A204.1 (cell line): ENCODE data around the gene ZFYVE28.
"Not testable (repeated sequence)": the region's sequence is repeated elsewhere in the genome, so short reads cannot be mapped to it uniquely, and the experiment has no call there.

Experiments
- FAIRE-seq: peaks from 2 replicates; lab custom pipeline; 2012; peaks lifted over from hg19 to GRCh38; lab: Jason Lieb, UNC

Gene ZFYVE28

DNA sequence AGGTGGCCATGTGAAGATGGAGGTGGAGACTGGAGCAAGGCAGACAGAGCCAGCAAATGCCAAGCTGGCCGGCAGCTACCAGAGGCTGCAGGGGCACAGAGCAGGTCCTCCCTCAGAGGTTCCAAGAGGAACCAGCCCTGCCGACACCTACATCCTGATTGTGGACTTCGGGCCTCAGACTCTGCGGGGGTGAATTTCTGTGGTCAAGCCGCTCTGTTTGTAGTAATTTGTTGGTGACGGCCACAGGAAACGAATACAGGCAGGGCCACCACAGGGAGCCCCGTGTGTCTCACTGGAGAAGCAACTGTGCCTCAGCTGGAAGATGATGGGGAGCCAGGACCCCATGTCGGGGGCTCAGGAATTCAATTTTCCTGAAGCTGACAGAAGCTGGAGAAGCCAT lies 28.3 kb downstream of the ZFYVE28 start:
- FAIRE-seq: no peak

DNA sequence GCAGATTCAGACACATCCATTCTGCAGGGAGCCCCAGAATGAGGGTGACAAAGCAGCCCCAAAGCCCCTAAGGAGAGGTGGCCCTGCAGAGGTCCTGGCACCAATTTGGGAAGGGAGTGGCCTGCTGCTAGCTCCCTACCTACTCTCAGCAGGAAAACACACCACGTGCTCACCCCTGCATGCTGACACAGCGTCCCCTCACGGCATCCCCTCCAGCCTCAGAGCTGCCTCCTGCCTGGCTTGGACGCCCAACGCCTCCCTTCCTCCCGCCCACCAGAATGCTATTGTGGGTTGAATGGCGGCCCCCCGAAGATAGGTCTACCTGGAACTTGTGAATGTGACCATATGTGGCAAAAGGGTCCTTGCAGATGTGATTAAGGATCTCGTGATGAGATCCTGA lies 28.8 kb downstream of the ZFYVE28 start:
- FAIRE-seq: no peak

DNA sequence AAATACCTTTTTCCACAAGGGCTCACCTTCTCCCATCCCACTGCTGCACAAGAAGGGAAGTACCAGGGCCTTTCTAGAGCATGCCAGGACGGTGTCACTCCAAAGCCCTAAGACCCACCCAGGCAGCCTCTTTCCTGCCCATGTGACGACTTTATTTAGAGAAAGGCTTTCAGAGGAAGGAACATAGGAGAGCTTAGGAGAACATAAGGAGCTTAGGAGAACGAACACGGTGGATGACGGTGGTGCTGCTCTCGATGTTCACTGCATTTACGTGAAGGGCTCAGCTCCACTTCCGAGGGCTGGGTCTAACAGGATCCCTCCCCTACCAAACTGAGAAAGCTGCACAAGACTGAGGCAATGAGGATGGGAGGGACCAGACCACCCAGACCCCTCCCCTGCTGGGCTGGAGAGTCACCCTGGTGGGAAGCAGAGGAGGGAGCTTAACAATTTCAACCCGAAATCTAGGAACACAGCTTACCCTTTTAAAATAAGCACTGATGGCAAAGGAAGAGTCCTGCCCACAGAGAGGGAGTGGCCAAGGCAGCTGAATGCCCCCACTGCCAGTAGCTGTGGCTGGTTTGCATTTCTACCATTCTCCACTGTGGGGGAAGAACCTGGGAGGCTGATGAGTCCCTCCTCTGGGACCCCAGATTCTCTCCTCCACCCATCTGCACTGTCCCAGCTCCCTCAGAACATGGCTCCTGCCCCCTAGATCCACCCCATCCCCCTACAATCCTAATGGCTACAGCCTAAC lies 29.8 kb downstream of the ZFYVE28 start:
- FAIRE-seq: no peak

DNA sequence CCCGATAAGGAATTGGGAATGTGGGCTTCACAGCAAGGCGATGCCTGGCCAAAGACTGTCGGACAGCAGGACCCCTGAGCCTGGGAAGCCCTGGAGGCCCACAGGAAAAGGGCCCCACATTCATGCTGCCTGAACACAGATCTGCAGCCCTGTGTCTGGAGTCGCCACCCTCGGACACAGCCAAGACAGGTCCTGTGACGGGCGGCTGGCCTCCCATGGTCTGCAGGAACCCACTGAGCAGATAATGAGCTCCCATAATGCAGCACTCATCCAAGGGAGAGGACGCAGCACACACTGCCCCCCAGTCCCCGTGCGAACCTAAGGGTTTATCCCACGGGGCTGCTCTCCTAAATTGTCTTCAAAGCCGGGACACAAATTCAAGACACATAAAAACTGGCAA lies 30.6 kb downstream of the ZFYVE28 start:
- no peak for FAIRE-seq

DNA sequence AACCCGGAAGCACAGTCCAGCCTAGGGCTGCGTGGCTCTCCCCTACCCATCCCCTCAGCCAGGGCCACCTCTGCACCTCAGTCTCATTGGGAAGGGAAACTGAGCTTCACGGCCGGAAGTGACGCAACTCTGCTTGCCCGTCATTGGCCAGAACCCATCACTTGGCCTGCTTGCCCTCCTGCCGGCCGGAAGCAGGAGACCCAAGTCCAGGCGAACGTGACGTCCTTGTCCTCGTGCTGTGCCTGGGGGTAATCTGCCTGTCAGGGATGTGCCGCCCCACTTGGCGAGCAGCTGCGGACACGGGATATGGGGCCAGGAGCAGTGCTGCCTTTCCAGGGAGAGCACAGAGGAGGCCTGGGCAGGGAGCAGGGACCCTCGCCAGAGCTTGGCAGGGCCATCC lies 31.2 kb downstream of the ZFYVE28 start:
- no peak for FAIRE-seq

- no peak for FAIRE-seq
Observed at GRCh38 chr4:2386717-2387116, 31.7 kb downstream of the ZFYVE28 start.

- no peak for FAIRE-seq
Observed at GRCh38 chr4:2385516-2385915, 32.9 kb downstream of the ZFYVE28 start.

GRCh38 chr4:2384245-2384644 lies 34.2 kb downstream of the ZFYVE28 start:
- FAIRE-seq: no peak

DNA sequence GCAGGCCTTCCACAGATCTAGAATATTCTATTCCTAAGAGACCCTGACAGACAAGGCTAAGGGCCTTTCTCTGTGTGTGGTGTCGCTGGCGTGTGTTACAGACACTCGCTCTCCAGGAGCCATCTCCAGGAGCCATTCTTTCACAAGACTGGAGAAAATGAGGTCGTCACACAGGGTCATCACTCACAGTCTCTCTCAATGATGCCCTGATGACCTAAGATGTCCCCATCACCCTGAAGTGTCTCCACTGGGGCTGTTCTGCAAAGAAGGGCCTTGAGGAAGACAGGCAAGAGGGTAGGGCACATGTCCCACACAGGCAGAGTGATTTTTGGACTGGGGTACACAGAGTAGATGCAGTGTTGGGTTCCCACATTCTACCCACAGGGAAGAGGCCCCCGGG lies 34.7 kb downstream of the ZFYVE28 start:
- FAIRE-seq: no peak

DNA sequence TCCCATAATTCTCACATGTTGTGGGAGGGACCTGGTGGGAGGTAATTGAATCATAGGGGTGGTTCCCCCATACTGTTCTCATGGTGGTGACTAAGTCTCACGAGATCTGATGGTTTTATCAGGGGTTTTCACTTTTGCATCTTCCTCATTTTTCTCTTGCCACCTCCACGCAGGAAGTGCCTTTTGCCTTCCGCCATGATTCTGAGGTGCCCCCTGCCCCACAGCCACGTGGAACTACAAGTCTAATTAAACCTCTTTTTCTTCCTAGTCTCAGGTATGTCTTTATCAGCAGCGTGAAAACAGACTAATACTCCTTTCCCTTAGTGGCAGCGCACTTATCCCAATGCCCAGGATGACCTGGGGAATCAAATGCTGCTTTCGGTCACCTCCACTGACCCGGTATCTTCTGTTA lies 35.2 kb downstream of the ZFYVE28 start:
- not testable (repeated sequence) for FAIRE-seq

DNA sequence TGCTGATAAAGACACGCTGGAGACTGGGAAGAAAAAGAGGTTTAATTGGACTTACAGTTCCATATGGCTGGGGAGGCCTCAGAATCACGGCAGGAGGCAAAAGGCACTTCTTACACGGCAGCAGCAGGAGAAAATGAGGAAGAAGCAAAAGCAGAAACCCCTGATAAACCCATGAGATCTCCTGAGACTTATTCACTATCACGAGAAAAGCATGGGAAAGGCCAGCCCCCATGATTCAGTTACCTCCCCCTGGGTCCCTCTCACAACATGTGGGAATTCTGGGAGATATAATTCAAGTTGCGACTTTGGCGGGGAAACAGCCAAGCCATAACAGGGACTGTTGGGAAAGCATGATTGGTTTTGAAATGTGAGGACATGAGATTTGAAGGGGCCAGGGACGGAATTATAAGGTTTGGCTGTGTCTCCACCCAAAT lies 35.7 kb downstream of the ZFYVE28 start:
- FAIRE-seq: not testable (repeated sequence)

DNA sequence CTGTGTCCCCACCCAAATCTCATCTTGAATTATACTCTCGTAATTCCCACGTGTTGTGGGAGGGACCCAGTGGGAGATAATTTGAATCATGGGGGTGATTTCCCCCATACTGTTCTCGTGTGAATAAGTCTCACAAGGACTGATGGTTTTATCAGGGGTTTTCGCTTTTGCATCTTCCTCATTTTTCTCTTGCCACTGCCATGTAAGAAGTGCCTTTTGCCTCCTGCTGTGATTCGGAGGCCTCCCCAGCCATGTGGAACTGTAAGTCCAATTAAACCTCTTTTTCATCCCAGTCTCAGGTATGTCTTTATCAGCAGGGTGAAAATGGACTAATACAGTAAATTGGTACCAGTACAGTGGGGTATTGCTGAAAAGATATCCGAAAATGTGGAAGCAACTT lies 37.9 kb downstream of the ZFYVE28 start:
- FAIRE-seq: not testable (repeated sequence)

GRCh38 chr4:2378898-2379297 lies 39.5 kb downstream of the ZFYVE28 start:
- FAIRE-seq: no peak

- FAIRE-seq: no peak
Observed at GRCh38 chr4:2378401-2378800, 40.0 kb downstream of the ZFYVE28 start.

- no peak for FAIRE-seq
Observed at GRCh38 chr4:2377241-2377640, 41.2 kb downstream of the ZFYVE28 start.

- no peak for FAIRE-seq
Observed at GRCh38 chr4:2375427-2375826, 43.0 kb downstream of the ZFYVE28 start.

DNA sequence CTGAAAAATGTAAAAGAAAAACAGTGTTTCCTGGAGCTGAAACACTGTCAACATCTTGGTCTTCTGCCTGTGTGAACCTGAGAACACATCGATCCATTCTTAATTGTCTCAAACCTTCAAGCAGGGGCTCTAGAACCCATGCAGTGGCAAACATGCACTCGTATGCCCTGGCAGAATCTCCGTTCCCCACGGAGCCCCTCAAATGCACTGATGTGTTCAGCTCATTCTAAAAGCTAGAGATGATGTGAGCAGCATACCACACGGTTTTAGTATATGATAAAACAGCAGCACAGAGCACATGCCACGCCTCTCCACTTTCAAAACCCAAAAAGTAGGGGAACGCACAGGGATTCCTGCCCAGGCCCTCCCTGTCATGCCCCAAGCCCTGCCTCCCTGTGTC lies 44.9 kb downstream of the ZFYVE28 start:
- no peak for FAIRE-seq

DNA sequence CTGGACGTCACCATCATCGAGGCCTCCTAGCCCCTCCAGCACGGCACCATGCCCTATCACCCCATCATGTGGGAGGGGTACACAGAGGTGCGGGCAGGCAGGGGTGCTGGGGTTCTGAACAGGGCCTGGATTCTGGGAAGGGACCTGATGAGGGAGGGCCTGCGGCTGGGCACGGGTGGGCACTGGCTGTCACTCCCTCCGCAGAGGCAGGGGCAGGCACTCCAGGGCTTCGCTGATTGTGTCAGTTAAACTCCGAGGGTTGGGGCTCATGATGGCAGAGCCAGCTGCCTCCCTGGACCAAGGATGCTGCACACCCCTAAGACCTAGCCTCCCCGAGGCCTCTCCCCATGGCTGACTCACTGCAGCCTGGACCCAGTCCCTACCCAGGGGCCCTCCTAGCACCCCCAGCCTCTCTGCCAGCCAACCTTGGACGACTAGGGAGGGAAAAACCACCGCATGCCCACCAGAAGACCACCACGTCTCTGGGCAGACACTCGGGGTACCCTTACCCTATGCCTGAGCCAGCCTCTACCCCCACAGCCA lies 45.9 kb downstream of the ZFYVE28 start:
- no peak for FAIRE-seq

DNA sequence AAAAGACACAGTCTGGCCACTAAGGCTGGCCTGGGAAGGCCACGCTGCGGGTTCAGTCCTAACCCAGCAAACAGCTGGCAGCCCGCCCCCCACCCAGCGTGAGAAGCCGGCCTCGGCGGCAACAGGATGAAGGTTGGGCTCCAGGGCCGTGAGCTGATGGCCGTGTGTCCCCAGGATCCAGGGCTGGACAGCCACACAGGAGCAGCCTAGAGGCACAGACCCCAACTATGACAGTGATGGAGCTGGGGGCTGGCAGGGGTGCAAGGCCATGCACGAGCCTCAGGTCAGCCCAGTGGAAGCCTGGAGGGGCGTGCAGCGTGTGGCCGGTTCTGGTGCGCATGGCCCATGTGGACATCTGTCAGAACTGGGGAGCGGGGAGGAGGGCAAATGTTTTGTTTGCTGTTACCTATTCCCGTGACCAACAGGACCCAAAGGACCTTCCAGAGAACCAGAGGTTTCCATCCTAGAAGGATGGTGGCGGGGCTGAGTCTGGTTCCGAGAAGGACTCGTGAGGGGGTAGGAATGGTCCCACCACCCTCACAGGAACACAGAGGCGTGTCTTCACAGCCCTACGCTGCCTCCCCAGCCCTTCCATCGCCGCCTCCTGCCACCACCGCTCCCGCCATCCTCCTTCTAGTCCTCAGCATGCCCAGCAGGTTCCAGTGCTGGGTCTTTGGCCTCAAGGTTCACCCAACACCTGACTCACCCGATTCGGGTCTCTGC lies 46.5 kb downstream of the ZFYVE28 start:
- FAIRE-seq: no peak

DNA sequence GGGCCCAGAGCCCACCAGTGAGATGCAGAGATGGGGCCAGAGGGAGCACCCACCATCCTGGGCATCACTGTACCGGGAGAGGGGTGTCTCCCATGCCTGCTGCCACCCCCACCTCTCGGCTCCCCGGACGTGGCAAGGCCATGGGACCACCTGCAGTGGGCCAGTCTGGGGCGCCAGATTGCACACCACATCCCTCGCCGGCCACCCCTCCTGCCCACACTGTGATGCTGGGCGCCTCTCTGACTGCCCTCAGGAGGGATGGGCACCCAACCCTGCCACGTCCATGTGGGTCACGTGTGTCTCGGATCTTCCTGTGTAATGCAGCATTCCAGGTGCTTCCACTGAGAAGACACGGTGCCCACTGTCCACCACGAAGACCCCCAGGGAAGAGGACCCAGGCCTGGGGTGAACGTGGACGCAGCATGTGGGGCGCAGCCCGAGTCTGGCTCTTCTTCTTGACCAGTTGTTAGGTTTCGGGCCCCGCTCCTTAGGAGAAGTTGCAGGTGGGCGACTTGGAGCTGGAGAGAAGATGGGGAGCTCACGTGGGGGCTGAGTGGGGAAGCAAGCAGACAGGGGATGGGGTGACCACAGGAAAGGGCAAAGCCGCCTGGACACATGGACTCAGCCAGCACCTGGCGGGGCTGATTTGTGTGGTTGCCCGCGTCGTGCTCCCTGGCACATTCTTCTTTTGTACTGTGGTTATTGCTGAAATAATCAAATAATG lies 47.7 kb downstream of the ZFYVE28 start:
- no peak for FAIRE-seq

GRCh38 chr4:2368746-2369437 lies 49.6 kb downstream of the ZFYVE28 start:
- no peak for FAIRE-seq

DNA sequence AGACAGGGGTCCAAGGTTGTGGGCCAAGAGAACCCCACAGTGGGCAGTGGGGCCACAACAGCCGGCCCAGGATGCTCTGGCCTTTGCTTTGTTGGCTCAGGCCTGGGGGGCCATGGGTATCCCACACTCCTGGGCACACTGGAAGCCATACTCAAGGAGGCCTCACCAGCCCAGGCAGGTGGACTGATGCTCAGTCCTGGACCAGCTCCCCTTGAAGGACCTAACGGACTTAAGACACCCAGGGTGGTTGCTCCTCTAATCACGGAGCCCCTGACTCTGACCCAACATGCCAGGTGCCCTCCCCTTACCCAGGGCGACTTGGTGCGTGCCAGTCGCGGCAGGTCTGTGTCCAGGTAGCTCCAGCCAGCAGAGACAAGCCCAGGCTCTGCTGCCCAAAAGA lies 50.8 kb downstream of the ZFYVE28 start:
- FAIRE-seq: no peak
